GM23248 (cell line): ENCODE results near the gene NAV3.

ENCODE experiments used
- EZH2 ChIP-seq: fragments of 200-600 bp; sonication (generic); IDR thresholded peaks from 2 replicates; pipeline ENCODE4 v1.6.1; 2018; ENCODE audit warnings: antibody characterized with exemption, mild to moderate bottlenecking; ENCODE audit not compliant: insufficient read depth, poor library complexity, severe bottlenecking
- EZH2phosphoT487 ChIP-seq: fragments of 200-600 bp; sonication (generic); IDR thresholded peaks from 2 replicates; pipeline ENCODE4 v1.6.1; 2018; ENCODE audit warnings: antibody characterized with exemption, moderate library complexity, mild to moderate bottlenecking, low read depth; ENCODE audit not compliant: insufficient read depth

- TF ChIP-seq EZH2 (no peak), EZH2phosphoT487 (no peak)
Measured at GRCh38 chr12:78101113-78101876, 270.6 kb downstream of the NAV3 start.
